Neuronal stem cell (in vitro differentiated cells): ENCODE measurements around the gene HDAC4.

Source experiments
- DNase-seq: peaks from one replicate; pipeline ENCODE4 v3.0.0-alpha.2; 2013; ENCODE audit warnings: low spot score
- H2AFZ ChIP-seq: one replicate; pipeline ENCODE4 v1.6.1; 2013; ENCODE audit warnings: mild to moderate bottlenecking, low read length, inconsistent platforms
- H2AK5ac ChIP-seq: 2 replicates; pipeline ENCODE4 v1.6.1; 2013; ENCODE audit warnings: low read depth, mild to moderate bottlenecking, inconsistent platforms, low read length, moderate library complexity, mixed read lengths
- H2BK120ac ChIP-seq: 2 replicates; pipeline ENCODE4 v1.6.1; 2013; ENCODE audit warnings: low read depth, mild to moderate bottlenecking, inconsistent platforms, low read length, moderate library complexity, mixed read lengths
- H2BK12ac ChIP-seq: one replicate; pipeline ENCODE4 v1.6.1; 2013; ENCODE audit warnings: low read length, inconsistent platforms
- H2BK15ac ChIP-seq: 2 replicates; pipeline ENCODE4 v1.6.1; 2013; ENCODE audit warnings: mild to moderate bottlenecking, low read length, inconsistent platforms, mixed read lengths
- H2BK5ac ChIP-seq: one replicate; pipeline ENCODE4 v1.6.1; 2013; ENCODE audit warnings: inconsistent platforms, mild to moderate bottlenecking, low read length, moderate library complexity
- H3K14ac ChIP-seq: one replicate; pipeline ENCODE4 v1.6.1; 2013; ENCODE audit warnings: low read length, inconsistent platforms
- H3K18ac ChIP-seq: 2 replicates; pipeline ENCODE4 v1.6.1; 2013; ENCODE audit warnings: low read length, inconsistent platforms
- H3K23ac ChIP-seq: 2 replicates; pipeline ENCODE4 v1.6.1; 2013; ENCODE audit warnings: low read depth, mild to moderate bottlenecking, mixed read lengths, low read length, inconsistent platforms; ENCODE audit not compliant: poor library complexity
- H3K27ac ChIP-seq: replicated peaks from 3 replicates; pipeline ENCODE4 v1.5.1; 2013; ENCODE audit warnings: low read length, inconsistent platforms
- H3K27me3 ChIP-seq, 3 experiments: 2 replicates each; pipeline ENCODE4 v1.6.1; 2013; ENCODE audit warnings: low read length in 3 of 3, mild to moderate bottlenecking in 2 of 3, inconsistent platforms in 1 of 3, low read depth in 1 of 3, mixed read lengths in 1 of 3, moderate library complexity in 1 of 3; ENCODE audit not compliant: control insufficient read depth in 3 of 3, insufficient read depth in 3 of 3
- H3K36me3 ChIP-seq, 2 donors: replicated peaks in 1 of 2; 2 replicates each; pipeline ENCODE4 v1.6.1; 2013; ENCODE audit warnings: low read length in 2 of 2; ENCODE audit not compliant: control insufficient read depth in 2 of 2, insufficient read depth in 2 of 2
- H3K4ac ChIP-seq: 2 replicates; pipeline ENCODE4 v1.6.1; 2013; ENCODE audit warnings: inconsistent platforms, mild to moderate bottlenecking, low read length, moderate library complexity
- H3K4me1 ChIP-seq, 2 donors: 1 replicate in 1 of 2; 2 replicates in 1 of 2; pipeline ENCODE4 v1.6.1; 2013; ENCODE audit warnings: low read length in 2 of 2, low read depth in 1 of 2; ENCODE audit not compliant: control insufficient read depth in 2 of 2, insufficient read depth in 1 of 2
- H3K4me2 ChIP-seq: one replicate; pipeline ENCODE4 v1.6.1; 2013; ENCODE audit warnings: mild to moderate bottlenecking, low read length, inconsistent platforms; ENCODE audit not compliant: insufficient read depth, poor library complexity, severe bottlenecking
- H3K4me3 ChIP-seq, 2 donors: 2 replicates each; pipeline ENCODE4 v1.5.1; 2013; ENCODE audit warnings: low read length in 2 of 2, mild to moderate bottlenecking in 2 of 2, inconsistent platforms in 1 of 2, moderate library complexity in 1 of 2
- H3K79me1 ChIP-seq: one replicate; pipeline ENCODE4 v1.6.1; 2013; ENCODE audit warnings: low read depth, mild to moderate bottlenecking, inconsistent platforms, low read length, moderate library complexity
- H3K9ac ChIP-seq: one replicate; pipeline ENCODE4 v1.6.1; 2013; ENCODE audit warnings: mild to moderate bottlenecking, low read depth, low read length, inconsistent platforms; ENCODE audit not compliant: poor library complexity
- H3K9me3 ChIP-seq, 2 donors: replicated peaks in 1 of 2; 2 replicates each; pipeline versions ENCODE3 to v1.6.1; 2013; ENCODE audit warnings: low read length in 2 of 2, mild to moderate bottlenecking in 2 of 2, inconsistent platforms in 1 of 2, low read depth in 1 of 2, mixed read lengths in 1 of 2, moderate library complexity in 1 of 2; ENCODE audit not compliant: control insufficient read depth in 2 of 2, insufficient read depth in 1 of 2
- H4K8ac ChIP-seq: one replicate; pipeline ENCODE4 v1.6.1; 2013; ENCODE audit warnings: low read depth, mild to moderate bottlenecking, inconsistent platforms, low read length, moderate library complexity
- H4K91ac ChIP-seq: one replicate; pipeline ENCODE4 v1.6.1; 2013; ENCODE audit warnings: low read length, low read depth, mild to moderate bottlenecking, inconsistent platforms; ENCODE audit not compliant: poor library complexity
- WGBS, 2 donors: extraction: QIAGEN DNeasy Blood & Tissue Kit; methylation state at CpG; one replicate each; pipeline ENCODE4 v1.1.7; 2013; ENCODE audit warnings: missing lambda C conversion rate in 2 of 2, mixed read lengths in 1 of 2; ENCODE audit not compliant: insufficient read length in 2 of 2, insufficient replicate concordance in 1 of 2; ENCODE audit errors: extremely low coverage in 2 of 2; 5-methylcytosine and 5-hydroxymethylcytosine counted together

The HDAC4 gene

DNA sequence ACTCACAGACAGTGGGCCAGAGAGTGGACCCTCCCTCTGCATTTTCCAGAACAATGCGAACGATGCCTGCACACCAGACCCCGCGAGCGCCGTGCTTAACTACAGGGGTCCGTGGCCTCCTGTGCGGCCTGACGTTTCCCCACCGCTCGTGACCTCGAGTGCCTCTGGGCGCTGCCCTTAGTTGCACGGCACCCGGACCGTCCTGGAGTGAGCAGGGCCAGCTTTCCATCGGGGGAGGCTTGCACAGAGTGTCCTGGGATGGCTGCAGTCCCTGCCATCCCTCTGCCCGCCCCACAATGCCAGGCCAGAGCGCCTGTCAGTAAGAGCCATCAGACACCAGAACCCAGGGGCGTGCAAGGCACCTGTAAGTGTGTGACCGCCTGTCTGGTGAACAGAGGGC, 335.9 kb downstream of the HDAC4 start:
- Histone ChIP-seq H3K4me1 (peaks cover 0 to 11% of the 10 kb centered on the region in 2 donors), H3K4ac (no peak overlapping the region), H2BK12ac (no peak overlapping the region), H3K14ac (peak overlapping the region; percentile 99), H3K36me3 (peaks cover 13 to 41% of the 10 kb centered on the region in 2 donors), H2BK15ac (no peak overlapping the region), H3K4me2 (no peak overlapping the region), H2AFZ (no peak overlapping the region), H3K27ac (no peak overlapping the region), H3K9ac (no peak overlapping the region), H4K91ac (no peak overlapping the region), H2BK120ac (no peak overlapping the region), H4K8ac (peak overlapping the region; percentile 68), H3K9me3 (peaks cover 0 to 6% of the 10 kb centered on the region in 2 donors), H3K27me3 (peaks cover 0 to 4% (median 0%) of the 10 kb centered on the region in 3 experiments), H3K18ac (peak overlapping the region; percentile 53), H2BK5ac (peak overlapping the region; percentile 35), H3K79me1 (peaks cover 5% of the 10 kb centered on the region), H3K4me3 (no peak overlapping the region), H2AK5ac (peak overlapping the region; percentile 58), H3K23ac (peak overlapping the region; percentile 49)
- no peak for DNase-seq
- WGBS, 2 donors, result no CpG with 5 or more reads among the region's 21 CpGs

GRCh38 chr2:239064253-239064652, 336.6 kb downstream of the HDAC4 start:
- Histone ChIP-seq H3K4me1 (peaks cover 0 to 11% of the 10 kb centered on the region in 2 donors), H2BK12ac (no peak overlapping the region), H2AFZ (no peak overlapping the region), H3K79me1 (peaks cover 5% of the 10 kb centered on the region), H3K18ac (peak overlapping the region; percentile 29), H2BK120ac (no peak overlapping the region), H3K4me2 (no peak overlapping the region), H2AK5ac (no peak overlapping the region), H3K4me3 (no peak overlapping the region), H2BK15ac (no peak overlapping the region), H4K91ac (no peak overlapping the region), H3K27ac (no peak overlapping the region), H3K23ac (peak overlapping the region; percentile 49), H4K8ac (no peak overlapping the region), H3K9me3 (peaks cover 0 to 6% of the 10 kb centered on the region in 2 donors), H3K27me3 (peaks cover 0 to 4% (median 0%) of the 10 kb centered on the region in 3 experiments), H3K14ac (no peak overlapping the region), H3K36me3 (peaks cover 13 to 41% of the 10 kb centered on the region in 2 donors), H3K4ac (no peak overlapping the region), H3K9ac (no peak overlapping the region), H2BK5ac (no peak overlapping the region)
- no peak for DNase-seq
- no CpG with 5 or more reads among the region's 12 CpGs for WGBS, 2 donors

- Histone ChIP-seq H3K23ac (peak overlapping the region; percentile 11), H2AK5ac (no peak overlapping the region), H2BK5ac (no peak overlapping the region), H2AFZ (no peak overlapping the region), H3K14ac (no peak overlapping the region), H2BK120ac (no peak overlapping the region), H2BK15ac (no peak overlapping the region), H3K4me3 (no peak overlapping the region), H3K4ac (no peak overlapping the region), H3K9me3 (peaks cover 2 to 6% of the 10 kb centered on the region in 2 donors), H3K27ac (no peak overlapping the region), H3K18ac (peak overlapping the region; percentile 15), H3K4me1 (peaks cover 0 to 11% of the 10 kb centered on the region in 2 donors), H4K91ac (peak overlapping the region; percentile 35), H4K8ac (no peak overlapping the region), H3K27me3 (peaks cover 0 to 4% (median 0%) of the 10 kb centered on the region in 3 experiments), H3K36me3 (peaks cover 13 to 40% of the 10 kb centered on the region in 2 donors), H3K4me2 (no peak overlapping the region), H3K79me1 (peaks cover 5% of the 10 kb centered on the region), H2BK12ac (no peak overlapping the region), H3K9ac (no peak overlapping the region)
- DNase-seq, result no peak
- no CpG with 5 or more reads among the region's 14 CpGs for WGBS, 2 donors
Observed at GRCh38 chr2:239062743-239063142, 338.1 kb downstream of the HDAC4 start.

DNA sequence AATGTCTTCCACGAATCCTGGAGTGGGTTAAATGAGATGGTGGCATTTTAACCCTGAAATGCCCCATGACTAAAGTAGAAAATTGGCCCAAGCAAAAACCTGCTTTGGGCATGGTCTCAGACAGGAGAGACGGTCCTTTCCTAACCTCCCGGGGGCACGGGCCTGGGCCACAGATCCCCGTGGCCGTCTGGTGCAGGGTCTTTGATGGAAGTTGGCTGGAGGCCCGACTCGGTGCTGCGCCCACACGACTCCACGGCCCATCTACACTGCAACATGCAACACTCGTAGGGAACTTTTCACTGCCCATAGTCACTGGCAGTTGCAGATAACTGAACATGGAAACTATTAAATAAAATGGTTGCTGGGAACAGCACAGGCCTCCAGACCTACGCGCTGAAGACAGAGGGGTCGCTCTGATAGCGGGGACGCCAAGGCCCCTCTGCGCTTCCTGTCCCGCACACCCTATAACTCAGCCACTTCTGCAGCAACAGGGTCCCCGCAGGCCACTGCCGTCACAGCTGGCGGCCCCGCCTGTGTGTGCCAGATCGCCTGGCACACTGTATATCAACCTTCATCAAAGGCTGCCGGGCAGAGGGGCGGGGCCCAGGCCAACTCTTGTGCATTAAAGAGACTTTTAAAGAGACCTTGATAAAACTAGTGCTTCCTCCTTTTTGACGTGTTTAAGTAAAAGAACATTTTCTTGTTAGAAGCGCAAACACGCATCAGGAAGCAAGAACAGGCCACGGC, 338.8 kb downstream of the HDAC4 start:
- Histone ChIP-seq H3K18ac (no peak overlapping the region), H4K8ac (no peak overlapping the region), H4K91ac (no peak overlapping the region), H3K14ac (no peak overlapping the region), H3K36me3 (peaks cover 11 to 38% of the 10 kb centered on the region in 2 donors), H3K27me3 (peaks cover 0 to 4% (median 0%) of the 10 kb centered on the region in 3 experiments), H2AFZ (no peak overlapping the region), H3K4me2 (no peak overlapping the region), H3K4ac (no peak overlapping the region), H2BK15ac (no peak overlapping the region), H3K4me3 (no peak overlapping the region), H2AK5ac (no peak overlapping the region), H3K4me1 (peaks cover 0 to 11% of the 10 kb centered on the region in 2 donors), H2BK120ac (no peak overlapping the region), H3K9me3 (peaks cover 6 to 7% of the 10 kb centered on the region in 2 donors), H3K27ac (no peak overlapping the region), H3K79me1 (peaks cover 5% of the 10 kb centered on the region), H3K23ac (no peak overlapping the region), H2BK5ac (no peak overlapping the region), H2BK12ac (no peak overlapping the region), H3K9ac (no peak overlapping the region)
- no peak for DNase-seq
- WGBS, 2 donors, result no CpG with 5 or more reads among the region's 30 CpGs
